ENCODE results near the gene ATF7IP2. TPM values are rescaled to one million over a fixed set of nuclear protein-coding genes. Genes with fewer than 3 reads are reported as not detected.
"Not testable (repeated sequence)": the region's sequence is repeated elsewhere in the genome, so short reads cannot be mapped to it uniquely, and the experiment has no call there.

ATF7IP2 gene
- total RNA-seq, 1 donor from 2014 or later: 16.0 TPM

GRCh38 chr16:10362077-10362863 lies 23.6 kb upstream of the ATF7IP2 start:
- no peaks in the 10 kb centered on the region for H3K9me3 ChIP-seq
- intact Hi-C loops (cut with DNase I): no loop called here

GRCh38 chr16:10362864-10363197 lies 23.0 kb upstream of the ATF7IP2 start:
- ATAC-seq, DNase-seq, H3K4me3 ChIP-seq: not testable (repeated sequence)

More at GRCh38 chr16:10362077-10362863, 23.6 kb upstream of the ATF7IP2 start:
- Histone ChIP-seq H3K4me1 (no peaks in the 10 kb centered on the region), H3K4me3 (no peak overlapping the region), H3K27ac (no peak overlapping the region), H3K27me3 (ENCODE audit: low read depth) (no peaks in the 10 kb centered on the region), H3K36me3 (no peaks in the 10 kb centered on the region)
- ATAC-seq (no peak), DNase-seq (no peak)
- TF ChIP-seq, protein P1, sequence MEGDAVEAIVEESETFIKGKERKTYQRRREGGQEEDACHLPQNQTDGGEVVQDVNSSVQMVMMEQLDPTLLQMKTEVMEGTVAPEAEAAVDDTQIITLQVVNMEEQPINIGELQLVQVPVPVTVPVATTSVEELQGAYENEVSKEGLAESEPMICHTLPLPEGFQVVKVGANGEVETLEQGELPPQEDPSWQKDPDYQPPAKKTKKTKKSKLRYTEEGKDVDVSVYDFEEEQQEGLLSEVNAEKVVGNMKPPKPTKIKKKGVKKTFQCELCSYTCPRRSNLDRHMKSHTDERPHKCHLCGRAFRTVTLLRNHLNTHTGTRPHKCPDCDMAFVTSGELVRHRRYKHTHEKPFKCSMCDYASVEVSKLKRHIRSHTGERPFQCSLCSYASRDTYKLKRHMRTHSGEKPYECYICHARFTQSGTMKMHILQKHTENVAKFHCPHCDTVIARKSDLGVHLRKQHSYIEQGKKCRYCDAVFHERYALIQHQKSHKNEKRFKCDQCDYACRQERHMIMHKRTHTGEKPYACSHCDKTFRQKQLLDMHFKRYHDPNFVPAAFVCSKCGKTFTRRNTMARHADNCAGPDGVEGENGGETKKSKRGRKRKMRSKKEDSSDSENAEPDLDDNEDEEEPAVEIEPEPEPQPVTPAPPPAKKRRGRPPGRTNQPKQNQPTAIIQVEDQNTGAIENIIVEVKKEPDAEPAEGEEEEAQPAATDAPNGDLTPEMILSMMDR (IDR thresholded peaks at IDR 0.05): no peak

DNA sequence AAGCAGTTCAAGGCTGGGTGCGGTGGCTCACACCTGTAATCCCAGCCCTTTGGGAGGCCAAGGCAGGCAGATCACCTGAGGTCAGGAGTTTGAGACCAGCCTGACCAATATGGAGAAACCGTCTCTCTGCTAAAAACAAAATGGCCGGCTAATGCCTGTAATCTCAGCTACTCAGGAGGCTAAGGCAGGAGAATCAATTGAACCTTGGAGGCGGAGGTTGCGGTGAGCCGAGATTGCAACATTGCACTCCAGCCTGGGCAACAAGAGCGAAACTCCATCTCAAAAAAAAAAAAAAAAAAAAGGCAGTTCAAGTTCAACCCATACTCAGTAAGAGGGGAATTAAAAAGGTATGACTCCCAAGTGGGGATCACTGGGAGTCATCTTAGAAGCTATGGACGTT lies 19.2 kb upstream of the ATF7IP2 start:
- H3K36me3 ChIP-seq; H3K27ac ChIP-seq; H3K27me3 ChIP-seq (ENCODE audit: low read depth); intact Hi-C loops (cut with DNase I); H3K4me3 ChIP-seq; H3K4me1 ChIP-seq; H3K9me3 ChIP-seq; ATAC-seq; DNase-seq: not testable (repeated sequence)

More at GRCh38 chr16:10362864-10363197, 23.0 kb upstream of the ATF7IP2 start:
- H3K27me3 ChIP-seq (ENCODE audit: low read depth); H3K4me1 ChIP-seq; H3K9me3 ChIP-seq; H3K27ac ChIP-seq; intact Hi-C loops (cut with DNase I); H3K36me3 ChIP-seq: not testable (repeated sequence)

DNA sequence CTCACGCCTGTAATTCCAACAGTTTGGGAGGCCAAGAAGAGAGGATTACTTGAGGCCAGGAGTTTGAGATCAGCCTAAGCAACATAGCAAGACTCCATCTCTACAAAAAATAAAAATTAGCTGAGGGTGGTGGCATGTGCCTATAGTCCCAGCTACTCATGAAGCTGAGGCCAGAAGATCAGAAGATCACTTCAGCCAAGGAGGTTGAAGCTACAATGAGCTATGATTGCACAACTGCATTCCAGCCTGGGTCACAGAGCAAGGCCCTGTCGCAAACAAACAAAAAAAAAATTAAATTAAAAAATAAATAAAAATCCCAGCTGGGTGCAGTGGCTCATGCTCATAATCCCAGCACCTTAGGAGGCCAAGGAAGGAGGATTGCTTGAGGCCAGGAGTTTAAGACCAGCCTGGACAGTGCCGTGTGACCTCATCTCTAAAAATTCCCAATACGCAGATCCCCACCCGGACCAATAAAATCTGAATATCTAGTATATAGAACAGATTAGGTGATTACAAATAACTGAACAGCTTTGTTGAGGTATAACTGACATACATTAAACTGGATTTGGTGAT lies 18.2 kb upstream of the ATF7IP2 start:
- intact Hi-C loops (cut with DNase I): no loop called here
- no peak for ATAC-seq
- Histone ChIP-seq H3K36me3 (no peaks in the 10 kb centered on the region), H3K4me1 (no peaks in the 10 kb centered on the region), H3K9me3 (no peaks in the 10 kb centered on the region), H3K4me3 (no peak overlapping the region), H3K27ac (no peak overlapping the region), H3K27me3 (ENCODE audit: low read depth) (no peaks in the 10 kb centered on the region)
- TF ChIP-seq, protein P1 (IDR thresholded peaks at IDR 0.05): no peak
- DNase-seq: no peak

DNA sequence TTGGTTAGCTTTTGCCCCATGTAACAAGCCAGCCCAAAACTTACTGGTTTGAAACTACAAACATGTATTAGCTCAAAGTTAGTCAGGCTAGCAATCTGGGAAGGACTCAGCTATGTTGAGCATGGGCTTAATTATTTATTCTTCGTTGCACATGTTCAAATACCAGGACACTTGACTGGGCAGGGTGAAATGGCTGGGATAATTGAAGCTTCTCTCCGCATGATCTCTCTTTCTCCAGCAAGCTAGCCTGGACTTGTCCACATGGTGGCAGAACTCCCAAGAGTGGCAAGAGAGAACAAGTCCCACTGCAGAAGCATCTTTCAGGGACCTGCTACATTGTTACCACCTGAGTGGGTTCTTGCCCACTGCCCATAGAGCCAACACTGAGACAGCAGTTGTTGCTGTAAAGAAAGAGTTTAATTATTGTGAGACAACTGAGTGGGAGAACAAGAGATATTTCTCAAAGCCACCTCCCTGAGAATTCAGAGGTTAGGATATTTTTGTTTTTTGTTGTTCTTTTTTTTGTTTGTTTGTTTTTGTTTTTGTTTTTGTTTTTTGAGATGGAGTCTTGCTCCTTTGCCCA lies 16.8 kb upstream of the ATF7IP2 start:
- H3K9me3 ChIP-seq: no peaks in the 10 kb centered on the region
- H3K4me3 ChIP-seq: no peak overlapping the region
- no peak for ATAC-seq
- no peaks in the 10 kb centered on the region for H3K27me3 ChIP-seq (ENCODE audit: low read depth)
- DNase-seq: no peak
- H3K27ac ChIP-seq: no peak overlapping the region
- no peaks in the 10 kb centered on the region for H3K36me3 ChIP-seq
- intact Hi-C loops (cut with DNase I): no loop called here
- TF ChIP-seq, protein P1 (IDR thresholded peaks at IDR 0.05): no peak
- H3K4me1 ChIP-seq: no peaks in the 10 kb centered on the region

DNA sequence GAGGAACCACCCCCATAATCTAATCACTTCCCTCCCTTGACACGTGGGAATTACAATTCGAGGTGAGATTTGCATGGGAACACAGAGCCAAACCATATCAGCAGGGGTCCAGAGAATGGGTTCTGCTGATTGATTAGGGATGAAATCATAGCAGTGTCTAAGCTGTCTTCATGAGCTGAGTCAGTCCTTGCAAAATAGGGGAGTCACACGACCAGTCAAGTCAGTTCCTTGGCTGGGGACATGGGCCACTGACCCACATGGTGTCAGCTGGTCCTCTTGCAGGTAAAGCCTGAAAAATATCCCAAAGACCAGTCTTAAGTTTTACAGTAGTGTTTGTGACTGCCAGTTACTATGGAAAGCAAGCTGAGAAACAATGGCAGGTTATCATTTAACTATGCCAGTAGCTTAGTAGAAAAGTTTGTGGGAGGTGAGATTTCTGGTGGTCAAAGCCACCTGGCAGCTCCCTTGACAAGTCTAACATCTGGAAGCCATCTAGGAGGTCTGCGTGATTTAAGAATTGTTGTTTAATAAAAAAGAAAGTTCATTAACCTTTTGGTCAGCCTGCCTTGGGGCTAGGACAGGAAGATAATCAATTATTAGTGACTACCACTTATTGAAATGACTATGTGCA lies 15.7 kb upstream of the ATF7IP2 start:
- no peaks in the 10 kb centered on the region for H3K9me3 ChIP-seq
- H3K27me3 ChIP-seq (ENCODE audit: low read depth): no peaks in the 10 kb centered on the region
- H3K4me3 ChIP-seq: no peak overlapping the region
- intact Hi-C loops (cut with DNase I): no loop called here
- DNase-seq: no peak
- TF ChIP-seq, protein P1 (IDR thresholded peaks at IDR 0.05): no peak
- H3K36me3 ChIP-seq: no peaks in the 10 kb centered on the region
- no peak for ATAC-seq
- H3K27ac ChIP-seq: no peak overlapping the region
- H3K4me1 ChIP-seq: no peaks in the 10 kb centered on the region
